Mammary epithelial cell (primary cell): ENCODE results near the gene ALKBH3.

Source experiments
- CTCF ChIP-seq, 2 donors: IDR thresholded peaks in 1 of 2; conservative IDR thresholded peaks in 1 of 2; 2 replicates each; pipeline ENCODE4 v1.5.1; 2011 to 2012; ENCODE audit warnings: inconsistent platforms in 2 of 2, low read length in 2 of 2, mild to moderate bottlenecking in 2 of 2, control low read depth in 1 of 2, low read depth in 1 of 2; ENCODE audit not compliant: insufficient read depth in 1 of 2; ENCODE audit errors: extremely low read depth in 1 of 2
- EZH2 ChIP-seq: IDR thresholded peaks from 2 replicates; pipeline ENCODE4 v1.6.1; 2012; ENCODE audit warnings: low read length, inconsistent platforms, borderline replicate concordance

- TF ChIP-seq EZH2 (no peak), CTCF (conservative IDR thresholded peaks at IDR 0.05 in 1 of 2, IDR thresholded peaks at IDR 0.05 in 1 of 2; ENCODE audit: extremely low read depth in 1 of 2, insufficient read depth in 1 of 2, low read depth in 1 of 2, low read length in 2 of 2) (no peak)
These were observed 27.6 kb downstream of the ALKBH3 start for GRCh38 chr11:43908191-43908590.
